PC-9 (cell line): ENCODE data around the gene PPP2R5B. TPM values are rescaled to one million over a fixed set of nuclear protein-coding genes. Genes with fewer than 3 reads are reported as not detected.

Experiments used
- BruUV-seq: library from RNA; stranded (reverse); fragments of 400-500 nt; replicated peaks from 2 replicates; lab custom pipeline; 2021; lab: Mats Ljungman, UMichigan
- CTCF ChIA-PET: fragments of 300-600 bp; sonication (Branson Sonifier 250); formaldehyde crosslinking; loops from one replicate; lab custom pipeline; 2022; ENCODE audit warnings: antibody characterized with exemption; lab: Charles Lee
- POLR2A ChIA-PET: fragments of 300-600 bp; sonication (Branson Sonifier 250); formaldehyde crosslinking; loops from one replicate; lab custom pipeline; 2022; ENCODE audit warnings: antibody characterized with exemption; ENCODE audit not compliant: unreplicated experiment; lab: Charles Lee
- DNase-seq, 2 experiments: peaks; one replicate each; pipeline versions ENCODE4 v3.0.0 to v3.0.0-alpha.2; 2015 to 2022; ENCODE audit warnings: mixed read lengths in 1 of 2
- H2AFZ ChIP-seq: fragments of 200-600 bp; sonication (generic); 2 replicates; pipeline ENCODE4 v1.8.1; 2017; ENCODE audit warnings: antibody characterized with exemption
- H3F3A ChIP-seq: fragments of 200-600 bp; sonication (generic); 2 replicates; pipeline ENCODE4 v1.8.1; 2017; ENCODE audit warnings: antibody characterized with exemption, mild to moderate bottlenecking, low read depth; ENCODE audit not compliant: insufficient read depth
- H3K27ac ChIP-seq: fragments of 200-600 bp; sonication (generic); 2 replicates; pipeline ENCODE4 v1.6.1; 2016; ENCODE audit warnings: mixed run types
- H3K27me3 ChIP-seq: fragments of 200-600 bp; sonication (generic); 2 replicates; pipeline ENCODE4 v1.6.1; 2016; ENCODE audit warnings: low read depth, mixed run types; ENCODE audit not compliant: insufficient read depth
- H3K36me3 ChIP-seq: fragments of 200-600 bp; sonication (generic); 2 replicates; pipeline ENCODE4 v1.6.1; 2016; ENCODE audit warnings: low read depth, mixed run types
- H3K4me1 ChIP-seq: fragments of 200-600 bp; sonication (generic); replicated peaks from 2 replicates; pipeline ENCODE4 v1.6.1; 2016; ENCODE audit warnings: mixed run types; ENCODE audit not compliant: insufficient read depth
- H3K4me2 ChIP-seq: fragments of 200-600 bp; sonication (generic); 2 replicates; pipeline ENCODE4 v1.6.1; 2017; ENCODE audit warnings: mixed run types
- H3K4me3 ChIP-seq: fragments of 200-600 bp; sonication (generic); 2 replicates; pipeline ENCODE4 v1.6.1; 2016; ENCODE audit warnings: mixed run types
- H3K79me2 ChIP-seq: fragments of 200-600 bp; sonication (generic); 2 replicates; pipeline ENCODE4 v1.6.1; 2017; ENCODE audit warnings: low read depth, mixed run types
- H3K9me2 ChIP-seq: fragments of 200-600 bp; sonication (generic); 2 replicates; pipeline ENCODE4 v1.8.1; 2017; ENCODE audit warnings: mild to moderate bottlenecking; ENCODE audit not compliant: insufficient read depth
- H3K9me3 ChIP-seq: fragments of 200-600 bp; sonication (generic); 2 replicates; pipeline ENCODE4 v1.8.1; 2016; ENCODE audit warnings: low read depth; ENCODE audit not compliant: insufficient read depth
- H4K20me1 ChIP-seq: fragments of 200-600 bp; sonication (generic); 2 replicates; pipeline ENCODE4 v1.8.1; 2017; ENCODE audit not compliant: insufficient read depth
- EZH2 ChIP-seq: fragments of 200-600 bp; sonication (generic); IDR thresholded peaks from 2 replicates; pipeline ENCODE4 v1.8.0; 2017; ENCODE audit warnings: antibody characterized with exemption, low read depth
- intact Hi-C: fragments of 100-400 bp; cut with micrococcal nuclease; formaldehyde crosslinking; loops from one replicate; pipeline ENCODE4 v1.10.0; 2022; ENCODE audit not compliant: unreplicated experiment
- total RNA-seq: library from RNA; stranded (reverse); gene quantifications from 2 replicates; pipeline ENCODE4 v1.2.3, GENCODE V29; 2021
- TF ChIP-seq, protein P1 (sequence below): fragments of 200-600 bp; sonication (generic); conservative IDR thresholded peaks from 2 replicates; pipeline ENCODE4 v1.6.1; 2017; ENCODE audit warnings: mixed run types, antibody characterized with exemption, mild to moderate bottlenecking, moderate library complexity

PPP2R5B gene
- total RNA-seq, 1 experiment from 2014 or later = 13.7 TPM

- H4K20me1 ChIP-seq = no peaks in the 10 kb centered on the region
- H3K4me3 ChIP-seq = no peak overlapping the region
- no peaks in the 10 kb centered on the region for H3K27me3 ChIP-seq
- ChIA-PET POLR2A (interaction anchor here (0.7 kb wide), 1 partner anchor 19 kb away, joined by 3 read pairs; no protein-coding TSS in a partner anchor), CTCF (interaction anchor here (0.7 to 1.0 kb wide), 3 partner anchors 18 to 40 kb away, joined by 3 to 4 read pairs (median 4); no protein-coding TSS in a partner anchor)
- no peaks in the 10 kb centered on the region for H3K9me2 ChIP-seq
- H3K9me3 ChIP-seq = no peaks in the 10 kb centered on the region
- H3K4me2 ChIP-seq = no peak overlapping the region
- no peaks in the 10 kb centered on the region for H3K4me1 ChIP-seq
- H3F3A ChIP-seq = no peaks in the 10 kb centered on the region
- BruUV-seq = no TSS peak
- no peak overlapping the region for H3K27ac ChIP-seq
- H2AFZ ChIP-seq = no peak overlapping the region
- intact Hi-C loops = no loop called here
- H3K79me2 ChIP-seq = no peaks in the 10 kb centered on the region
- H3K36me3 ChIP-seq = no peaks in the 10 kb centered on the region
- no peak for DNase-seq
- TF ChIP-seq EZH2 = no peak
- TF ChIP-seq, protein P1, sequence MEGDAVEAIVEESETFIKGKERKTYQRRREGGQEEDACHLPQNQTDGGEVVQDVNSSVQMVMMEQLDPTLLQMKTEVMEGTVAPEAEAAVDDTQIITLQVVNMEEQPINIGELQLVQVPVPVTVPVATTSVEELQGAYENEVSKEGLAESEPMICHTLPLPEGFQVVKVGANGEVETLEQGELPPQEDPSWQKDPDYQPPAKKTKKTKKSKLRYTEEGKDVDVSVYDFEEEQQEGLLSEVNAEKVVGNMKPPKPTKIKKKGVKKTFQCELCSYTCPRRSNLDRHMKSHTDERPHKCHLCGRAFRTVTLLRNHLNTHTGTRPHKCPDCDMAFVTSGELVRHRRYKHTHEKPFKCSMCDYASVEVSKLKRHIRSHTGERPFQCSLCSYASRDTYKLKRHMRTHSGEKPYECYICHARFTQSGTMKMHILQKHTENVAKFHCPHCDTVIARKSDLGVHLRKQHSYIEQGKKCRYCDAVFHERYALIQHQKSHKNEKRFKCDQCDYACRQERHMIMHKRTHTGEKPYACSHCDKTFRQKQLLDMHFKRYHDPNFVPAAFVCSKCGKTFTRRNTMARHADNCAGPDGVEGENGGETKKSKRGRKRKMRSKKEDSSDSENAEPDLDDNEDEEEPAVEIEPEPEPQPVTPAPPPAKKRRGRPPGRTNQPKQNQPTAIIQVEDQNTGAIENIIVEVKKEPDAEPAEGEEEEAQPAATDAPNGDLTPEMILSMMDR = no peak
These were observed 8.9 kb downstream of the PPP2R5B start for GRCh38 chr11:64933213-64933934.

GRCh38 chr11:64933935-64934681 lies 9.6 kb downstream of the PPP2R5B start:
- no peak for TF ChIP-seq EZH2
- TF ChIP-seq, protein P1 = no peak
- Histone ChIP-seq H3F3A (no peaks in the 10 kb centered on the region), H4K20me1 (no peaks in the 10 kb centered on the region), H3K4me2 (no peak overlapping the region), H3K79me2 (no peaks in the 10 kb centered on the region), H3K27me3 (no peaks in the 10 kb centered on the region), H3K4me1 (no peaks in the 10 kb centered on the region), H3K9me3 (no peaks in the 10 kb centered on the region), H3K36me3 (no peaks in the 10 kb centered on the region), H2AFZ (no peak overlapping the region), H3K4me3 (no peak overlapping the region), H3K9me2 (no peaks in the 10 kb centered on the region), H3K27ac (no peak overlapping the region)
- CTCF ChIA-PET = interaction anchor here (0.7 kb wide), 1 partner anchor 40 kb away, joined by 3 read pairs; no protein-coding TSS in a partner anchor
- POLR2A ChIA-PET = interaction anchor here (0.7 kb wide), 1 partner anchor 20 kb away, joined by 3 read pairs; no protein-coding TSS in a partner anchor
- BruUV-seq = no TSS peak
- no peak for DNase-seq
- intact Hi-C loops = no loop called here

GRCh38 chr11:64934682-64935358 lies 10.3 kb downstream of the PPP2R5B start:
- Histone ChIP-seq H3K9me2 (no peaks in the 10 kb centered on the region), H4K20me1 (no peaks in the 10 kb centered on the region), H3K4me1 (no peaks in the 10 kb centered on the region), H3K9me3 (no peaks in the 10 kb centered on the region), H3K27me3 (no peaks in the 10 kb centered on the region), H3K36me3 (no peaks in the 10 kb centered on the region), H3K27ac (no peak overlapping the region), H3K79me2 (no peaks in the 10 kb centered on the region), H3K4me2 (no peak overlapping the region), H2AFZ (no peak overlapping the region), H3K4me3 (no peak overlapping the region), H3F3A (no peaks in the 10 kb centered on the region)
- intact Hi-C loops = no loop called here
- BruUV-seq = no TSS peak
- DNase-seq = no peak
- no peak for TF ChIP-seq EZH2
- TF ChIP-seq, protein P1 = no peak
- ChIA-PET POLR2A (interaction anchor here (0.5 to 0.6 kb wide), 2 partner anchors 37 to 80 kb away, joined by 3 to 5 read pairs; partner anchors contain the start of gene MAJIN), CTCF (no interaction called here)
